ENCODE results near the gene ETDB. TPM values are rescaled to one million over a fixed set of nuclear protein-coding genes. Genes with fewer than 3 reads are reported as not detected.

ETDB gene
- total RNA-seq, 1 donor from 2014 or later = not detected

- no peak for TF ChIP-seq CTCF (IDR thresholded peaks at IDR 0.05; ENCODE audit: unreplicated experiment)
- Mint-ChIP-seq H3K27me3 (ENCODE audit: unreplicated experiment) (peaks cover 1% of the 10 kb centered on the region), H3K36me3 (ENCODE audit: low read depth, unreplicated experiment) (peaks cover 4% of the 10 kb centered on the region), H3K9me3 (ENCODE audit: unreplicated experiment) (no peaks in the 10 kb centered on the region), H3K4me3 (ENCODE audit: unreplicated experiment) (no peak overlapping the region), H3K27ac (ENCODE audit: unreplicated experiment) (no peak overlapping the region), H3K4me1 (ENCODE audit: unreplicated experiment) (peaks cover 4% of the 10 kb centered on the region)
- DNase-seq (ENCODE audit: low spot score) = no peak
Observed at GRCh38 chrX:135095715-135096114, 24.6 kb downstream of the ETDB start.

- Mint-ChIP-seq H3K27me3 (ENCODE audit: unreplicated experiment) (peaks cover 1% of the 10 kb centered on the region), H3K4me1 (ENCODE audit: unreplicated experiment) (peaks cover 4% of the 10 kb centered on the region), H3K4me3 (ENCODE audit: unreplicated experiment) (no peak overlapping the region), H3K9me3 (ENCODE audit: unreplicated experiment) (no peaks in the 10 kb centered on the region), H3K27ac (ENCODE audit: unreplicated experiment) (no peak overlapping the region), H3K36me3 (ENCODE audit: low read depth, unreplicated experiment) (peaks cover 4% of the 10 kb centered on the region)
- no peak for TF ChIP-seq CTCF (IDR thresholded peaks at IDR 0.05; ENCODE audit: unreplicated experiment)
- no peak for DNase-seq (ENCODE audit: low spot score)
Observed at GRCh38 chrX:135094726-135095125, 25.6 kb downstream of the ETDB start.

- Mint-ChIP-seq H3K9me3 (ENCODE audit: unreplicated experiment) (peaks cover 4% of the 10 kb centered on the region), H3K4me1 (ENCODE audit: unreplicated experiment) (no peaks in the 10 kb centered on the region), H3K27ac (ENCODE audit: unreplicated experiment) (no peak overlapping the region), H3K27me3 (ENCODE audit: unreplicated experiment) (no peaks in the 10 kb centered on the region), H3K36me3 (ENCODE audit: low read depth, unreplicated experiment) (no peaks in the 10 kb centered on the region), H3K4me3 (ENCODE audit: unreplicated experiment) (no peak overlapping the region)
- no peak for TF ChIP-seq CTCF (IDR thresholded peaks at IDR 0.05; ENCODE audit: unreplicated experiment)
- no peak for DNase-seq (ENCODE audit: low spot score)
Observed at GRCh38 chrX:135089126-135089525, 31.2 kb downstream of the ETDB start.

GRCh38 chrX:135087867-135088266 lies 32.5 kb downstream of the ETDB start:
- H3K27me3 Mint-ChIP-seq (ENCODE audit: unreplicated experiment) = no peaks in the 10 kb centered on the region
- H3K9me3 Mint-ChIP-seq (ENCODE audit: unreplicated experiment) = peaks cover 4% of the 10 kb centered on the region
- DNase-seq (ENCODE audit: low spot score) = no peak
- no peak for TF ChIP-seq CTCF (IDR thresholded peaks at IDR 0.05; ENCODE audit: unreplicated experiment)
- no peak overlapping the region for H3K27ac Mint-ChIP-seq (ENCODE audit: unreplicated experiment)
- H3K4me3 Mint-ChIP-seq (ENCODE audit: unreplicated experiment) = no peak overlapping the region
- H3K4me1 Mint-ChIP-seq (ENCODE audit: unreplicated experiment) = no peaks in the 10 kb centered on the region
- no peaks in the 10 kb centered on the region for H3K36me3 Mint-ChIP-seq (ENCODE audit: low read depth, unreplicated experiment)

GRCh38 chrX:135086197-135086854 lies 34.0 kb downstream of the ETDB start:
- H3K4me3 Mint-ChIP-seq (ENCODE audit: unreplicated experiment) = no peak overlapping the region
- no peak overlapping the region for H3K27ac Mint-ChIP-seq (ENCODE audit: unreplicated experiment)
- no peaks in the 10 kb centered on the region for H3K4me1 Mint-ChIP-seq (ENCODE audit: unreplicated experiment)
- H3K36me3 Mint-ChIP-seq (ENCODE audit: low read depth, unreplicated experiment) = no peaks in the 10 kb centered on the region
- DNase-seq (ENCODE audit: low spot score) = peak; percentile 24
- H3K9me3 Mint-ChIP-seq (ENCODE audit: unreplicated experiment) = peaks cover 4% of the 10 kb centered on the region
- H3K27me3 Mint-ChIP-seq (ENCODE audit: unreplicated experiment) = no peaks in the 10 kb centered on the region
- peak; percentile 24 for TF ChIP-seq CTCF (IDR thresholded peaks at IDR 0.05; ENCODE audit: unreplicated experiment)

All from endothelial cell (in vitro differentiated cells).